ENCODE measurements around the gene OR6A2. TPM values are rescaled to one million over a fixed set of nuclear protein-coding genes. Genes with fewer than 3 reads are reported as not detected.

OR6A2 gene
- total RNA-seq, 1 donor from 2014 or later: not detected

- Histone ChIP-seq H3K36me3 (no peaks in the 10 kb centered on the region), H3K27me3 (no peaks in the 10 kb centered on the region), H3K4me1 (no peaks in the 10 kb centered on the region), H3K9me3 (no peaks in the 10 kb centered on the region), H3K4me3 (no peak within 1 kb of the TSS), H3K27ac (no peak within 1 kb of the TSS)
- DNase-seq (ENCODE audit: low spot score in 2 of 2): no peak
- intact Hi-C loops (cut with DNase I): no loop called here
- TF ChIP-seq, protein P1, sequence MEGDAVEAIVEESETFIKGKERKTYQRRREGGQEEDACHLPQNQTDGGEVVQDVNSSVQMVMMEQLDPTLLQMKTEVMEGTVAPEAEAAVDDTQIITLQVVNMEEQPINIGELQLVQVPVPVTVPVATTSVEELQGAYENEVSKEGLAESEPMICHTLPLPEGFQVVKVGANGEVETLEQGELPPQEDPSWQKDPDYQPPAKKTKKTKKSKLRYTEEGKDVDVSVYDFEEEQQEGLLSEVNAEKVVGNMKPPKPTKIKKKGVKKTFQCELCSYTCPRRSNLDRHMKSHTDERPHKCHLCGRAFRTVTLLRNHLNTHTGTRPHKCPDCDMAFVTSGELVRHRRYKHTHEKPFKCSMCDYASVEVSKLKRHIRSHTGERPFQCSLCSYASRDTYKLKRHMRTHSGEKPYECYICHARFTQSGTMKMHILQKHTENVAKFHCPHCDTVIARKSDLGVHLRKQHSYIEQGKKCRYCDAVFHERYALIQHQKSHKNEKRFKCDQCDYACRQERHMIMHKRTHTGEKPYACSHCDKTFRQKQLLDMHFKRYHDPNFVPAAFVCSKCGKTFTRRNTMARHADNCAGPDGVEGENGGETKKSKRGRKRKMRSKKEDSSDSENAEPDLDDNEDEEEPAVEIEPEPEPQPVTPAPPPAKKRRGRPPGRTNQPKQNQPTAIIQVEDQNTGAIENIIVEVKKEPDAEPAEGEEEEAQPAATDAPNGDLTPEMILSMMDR (IDR thresholded peaks at IDR 0.05): no peak
Observed at GRCh38 chr11:6782720-6783119, 16.8 kb downstream of the OR6A2 start, which contains the start of gene OR2AG1. Gene OR2AG1, plus strand, starts transcription at chr11:6783020. Its CDS starts 2,018 bp downstream, at chr11:6785038.

DNA sequence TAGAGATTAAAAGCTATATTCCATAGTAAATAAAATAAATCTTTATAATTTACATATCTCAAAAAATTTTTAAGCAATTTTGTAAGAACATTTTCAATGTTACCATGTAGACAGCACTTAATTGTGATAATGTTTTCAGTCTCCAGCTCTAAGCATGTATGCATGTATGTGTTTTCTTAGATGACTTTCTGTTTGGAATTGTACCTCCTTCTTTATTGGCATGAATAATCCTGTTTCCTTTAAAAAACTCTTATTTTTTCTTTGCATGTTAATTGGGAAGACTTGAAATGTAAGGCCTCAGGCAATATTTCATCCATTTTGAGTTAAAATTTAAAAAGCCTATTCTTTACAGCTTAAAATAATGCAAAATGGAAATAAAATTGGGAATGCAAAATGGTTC lies 18.7 kb downstream of the OR6A2 start:
- TF ChIP-seq, protein P1 (IDR thresholded peaks at IDR 0.05): no peak
- no peak for DNase-seq (ENCODE audit: low spot score in 2 of 2)
- intact Hi-C loops (cut with DNase I): no loop called here
- no peak overlapping the region for H3K4me3 ChIP-seq
- H3K4me1 ChIP-seq: no peaks in the 10 kb centered on the region
- H3K36me3 ChIP-seq: no peaks in the 10 kb centered on the region
- no peaks in the 10 kb centered on the region for H3K9me3 ChIP-seq
- no peaks in the 10 kb centered on the region for H3K27me3 ChIP-seq
- no peak overlapping the region for H3K27ac ChIP-seq

- H3K9me3 ChIP-seq: no peaks in the 10 kb centered on the region
- H3K4me1 ChIP-seq: no peaks in the 10 kb centered on the region
- H3K4me3 ChIP-seq: no peak overlapping the region
- intact Hi-C loops (cut with DNase I): no loop called here
- TF ChIP-seq, protein P1 (IDR thresholded peaks at IDR 0.05): no peak
- H3K27me3 ChIP-seq: no peaks in the 10 kb centered on the region
- DNase-seq (ENCODE audit: low spot score in 2 of 2): no peak
- no peaks in the 10 kb centered on the region for H3K36me3 ChIP-seq
- H3K27ac ChIP-seq: no peak overlapping the region
Observed at GRCh38 chr11:6778518-6778917, 21.0 kb downstream of the OR6A2 start.

GRCh38 chr11:6771926-6772893 lies 27.3 kb downstream of the OR6A2 start, which contains the start of gene OR2AG2:
Gene OR2AG2, minus strand, starts transcription at chr11:6771976. Its CDS starts 3,019 bp downstream, at chr11:6768957.
- Histone ChIP-seq H3K4me1 (no peaks in the 10 kb centered on the region), H3K36me3 (no peaks in the 10 kb centered on the region), H3K27me3 (no peaks in the 10 kb centered on the region), H3K27ac (no peak within 1 kb of the TSS), H3K9me3 (no peaks in the 10 kb centered on the region), H3K4me3 (no peak within 1 kb of the TSS)
- TF ChIP-seq, protein P1 (IDR thresholded peaks at IDR 0.05): no peak
- intact Hi-C loops (cut with DNase I): no loop called here
- no peak for DNase-seq (ENCODE audit: low spot score in 2 of 2)

- Histone ChIP-seq H3K27ac (no peak overlapping the region), H3K9me3 (no peaks in the 10 kb centered on the region), H3K4me1 (no peaks in the 10 kb centered on the region), H3K4me3 (no peak overlapping the region), H3K36me3 (no peaks in the 10 kb centered on the region), H3K27me3 (no peaks in the 10 kb centered on the region)
- no peak for DNase-seq (ENCODE audit: low spot score in 2 of 2)
- TF ChIP-seq, protein P1 (IDR thresholded peaks at IDR 0.05): peak in 2 of 3 experiments; percentile 15 to 50
- intact Hi-C loops (cut with DNase I): no loop called here
Observed at GRCh38 chr11:6757373-6757967, 42.0 kb downstream of the OR6A2 start.
